Tibial artery (tissue), 4 donors: Measurements from ENCODE around the gene ZNF205.
A peak's percentile ranks its signal among the peaks of the same experiment; 100 is the strongest.

ENCODE experiments used
- DNase-seq, 2 donors: peaks; one replicate each; pipeline ENCODE4 v3.0.0-alpha.2; 2019
- H3K27ac ChIP-seq, 2 donors: fragments of 200-600 bp; sonication (generic) in 1 of 2; 1 replicate in 1 of 2; 2 replicates in 1 of 2; pipeline ENCODE4 v1.5.1; 2018 to 2019; ENCODE audit warnings: mild to moderate bottlenecking in 1 of 2
- H3K27me3 ChIP-seq, 2 donors: fragments of 200-600 bp; sonication (generic) in 1 of 2; one replicate each; pipeline versions ENCODE4 v1.5.1 to v1.6.0; 2016 to 2019
- H3K36me3 ChIP-seq, 3 donors: fragments of 200-600 bp; sonication (generic) in 2 of 3; one replicate each; pipeline ENCODE4 v1.5.1; 2016 to 2019; ENCODE audit warnings: mild to moderate bottlenecking in 2 of 3
- H3K4me1 ChIP-seq, 4 donors: fragments of 200-600 bp; sonication (generic) in 2 of 4; 1 replicate in 3 of 4; 2 replicates in 1 of 4; pipeline ENCODE4 v1.5.1; 2016 to 2019
- H3K4me3 ChIP-seq, 2 donors: fragments of 200-600 bp; sonication (generic) in 1 of 2; 1 replicate in 1 of 2; 2 replicates in 1 of 2; pipeline ENCODE4 v1.5.1; 2018 to 2019; ENCODE audit warnings: mild to moderate bottlenecking in 2 of 2
- H3K9me3 ChIP-seq, 3 donors: fragments of 200-600 bp; sonication (generic) in 1 of 3; one replicate each; pipeline ENCODE4 v1.5.1; 2016 to 2019
- CTCF ChIP-seq, 2 experiments: fragments of 200-600 bp in 1 of 2; fragments of 450-650 bp in 1 of 2; IDR thresholded peaks; one replicate each; pipeline ENCODE4 v1.5.1; 2017 to 2019; ENCODE audit warnings: antibody characterized with exemption in 2 of 2, mild to moderate bottlenecking in 1 of 2, moderate library complexity in 1 of 2
- intact Hi-C: fragments of 100-400 bp; cut with DNase I; formaldehyde crosslinking; loops from one replicate; pipeline ENCODE4 v1.15.0; 2023; ENCODE audit warnings: low total_unique reads

ZNF205 gene

GRCh38 chr16:3120435-3120834, 8.0 kb downstream of the ZNF205 start:
- Histone ChIP-seq H3K27ac (no peak overlapping the region), H3K36me3 (peaks cover 19 to 58% (median 48%) of the 10 kb centered on the region in 3 donors), H3K4me3 (no peak overlapping the region), H3K4me1 (peaks cover 0 to 14% (median 12%) of the 10 kb centered on the region in 4 donors), H3K9me3 (no peaks in the 10 kb centered on the region), H3K27me3 (no peaks in the 10 kb centered on the region)
- TF ChIP-seq CTCF (IDR thresholded peaks at IDR 0.05), result no peak
- intact Hi-C loops, result loop anchor here (5.0 kb wide), 1 partner anchor 63 kb away; no protein-coding TSS in a partner anchor
- DNase-seq, result no peak

GRCh38 chr16:3121851-3122467, 9.6 kb downstream of the ZNF205 start:
- Histone ChIP-seq H3K9me3 (no peaks in the 10 kb centered on the region), H3K4me3 (no peak overlapping the region), H3K27me3 (no peaks in the 10 kb centered on the region), H3K27ac (no peak overlapping the region), H3K36me3 (peaks cover 11 to 43% (median 33%) of the 10 kb centered on the region in 3 donors), H3K4me1 (peaks cover 0 to 16% (median 12%) of the 10 kb centered on the region in 4 donors)
- TF ChIP-seq CTCF (IDR thresholded peaks at IDR 0.05), result no peak
- intact Hi-C loops, result loop anchor here (5.0 kb wide), 1 partner anchor 65 kb away; no protein-coding TSS in a partner anchor
- no peak for DNase-seq

GRCh38 chr16:3122926-3123570, 10.7 kb downstream of the ZNF205 start:
- Histone ChIP-seq H3K9me3 (no peaks in the 10 kb centered on the region), H3K27me3 (no peaks in the 10 kb centered on the region), H3K27ac (no peak overlapping the region), H3K4me1 (peaks cover 0 to 16% (median 12%) of the 10 kb centered on the region in 4 donors), H3K36me3 (peaks cover 11 to 32% (median 31%) of the 10 kb centered on the region in 3 donors), H3K4me3 (no peak overlapping the region)
- no peak for TF ChIP-seq CTCF (IDR thresholded peaks at IDR 0.05)
- no peak for DNase-seq
- intact Hi-C loops, result loop anchor here (5.0 kb wide), 1 partner anchor 66 kb away; no protein-coding TSS in a partner anchor

- Histone ChIP-seq H3K4me1 (peaks cover 0 to 25% (median 21%) of the 10 kb centered on the region in 4 donors), H3K36me3 (peaks cover 11 to 20% (median 19%) of the 10 kb centered on the region in 3 donors), H3K27ac (peak overlapping the region; percentile 73 to 83), H3K4me3 (peak overlapping the region; percentile 77 to 87), H3K27me3 (no peaks in the 10 kb centered on the region), H3K9me3 (no peaks in the 10 kb centered on the region)
- peak; percentile 97 to 98 for DNase-seq
- intact Hi-C loops, result loop anchor here (5.0 kb wide), 1 partner anchor 67 kb away; no protein-coding TSS in a partner anchor
- TF ChIP-seq CTCF (IDR thresholded peaks at IDR 0.05), result no peak
These were observed 11.8 kb downstream of the ZNF205 start for GRCh38 chr16:3123986-3124886.

- Histone ChIP-seq H3K9me3 (no peaks in the 10 kb centered on the region), H3K36me3 (peaks cover 0 to 12% (median 0%) of the 10 kb centered on the region in 3 donors), H3K27me3 (no peaks in the 10 kb centered on the region), H3K27ac (no peak overlapping the region), H3K4me3 (no peak overlapping the region), H3K4me1 (peaks cover 0 to 33% (median 28%) of the 10 kb centered on the region in 4 donors)
- TF ChIP-seq CTCF (IDR thresholded peaks at IDR 0.05), result no peak
- intact Hi-C loops, result no loop called here
- DNase-seq, result no peak
These were observed 15.4 kb downstream of the ZNF205 start for GRCh38 chr16:3127745-3128144.
